GM19452 (cell line): ENCODE results near the gene TWIST2.

Source experiments
- ATAC-seq: cut with Tn5 transposase; IDR thresholded peaks from one replicate; pipeline ENCODE4 v1.9.1; 2021; ENCODE audit not compliant: unreplicated experiment

The TWIST2 gene

DNA sequence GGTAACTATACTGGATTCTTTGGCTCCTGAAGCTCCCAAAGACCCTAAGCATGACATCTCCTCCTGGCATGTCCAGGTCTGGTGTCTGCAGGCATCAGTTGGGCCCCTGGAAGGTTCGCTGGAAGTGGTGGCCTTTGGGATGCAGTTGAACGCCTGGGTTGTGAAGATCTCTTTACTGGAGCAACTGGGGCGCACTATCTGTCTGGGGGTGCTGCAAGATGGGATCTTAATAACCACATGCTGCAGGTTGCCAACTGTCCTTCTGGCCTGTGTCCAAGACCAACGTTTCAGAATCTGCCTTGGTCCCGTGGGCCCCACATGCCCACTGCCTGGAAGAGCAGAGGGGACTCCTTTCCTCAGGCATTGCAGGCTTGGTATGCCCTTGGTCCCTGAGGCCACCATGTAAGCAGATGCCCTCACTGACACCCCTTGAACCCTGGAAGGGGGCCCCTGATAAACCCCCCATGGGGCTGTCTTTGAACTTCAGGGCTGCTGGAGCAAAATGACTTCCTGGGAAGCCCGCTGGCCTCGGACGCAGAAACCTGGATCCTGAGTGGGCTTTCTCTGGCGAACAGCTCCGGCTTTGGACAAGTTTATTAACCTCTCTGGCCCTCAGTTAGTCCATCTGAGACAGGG is 101.9 kb downstream of the TWIST2 start:
- no peak for ATAC-seq

DNA sequence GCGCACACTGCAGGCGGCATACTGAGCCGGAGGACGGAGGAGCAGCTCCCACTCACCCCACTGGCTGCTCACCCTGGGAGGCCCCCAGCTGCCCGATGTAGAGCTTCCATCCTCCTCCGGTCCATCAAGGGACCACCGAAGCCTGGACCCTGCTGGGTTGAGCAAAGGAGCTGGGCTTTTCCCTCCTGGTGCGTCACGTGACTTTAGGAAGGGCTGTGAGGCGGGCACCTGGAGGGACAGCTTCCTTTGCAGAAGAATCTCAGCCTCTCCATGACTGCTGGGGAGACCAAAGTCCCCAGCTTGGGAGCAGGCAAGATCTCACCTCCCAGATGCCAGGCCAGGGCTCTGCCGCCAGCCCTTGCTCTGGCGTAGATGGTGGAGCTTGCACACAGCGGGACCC is 102.7 kb downstream of the TWIST2 start:
- no peak for ATAC-seq

DNA sequence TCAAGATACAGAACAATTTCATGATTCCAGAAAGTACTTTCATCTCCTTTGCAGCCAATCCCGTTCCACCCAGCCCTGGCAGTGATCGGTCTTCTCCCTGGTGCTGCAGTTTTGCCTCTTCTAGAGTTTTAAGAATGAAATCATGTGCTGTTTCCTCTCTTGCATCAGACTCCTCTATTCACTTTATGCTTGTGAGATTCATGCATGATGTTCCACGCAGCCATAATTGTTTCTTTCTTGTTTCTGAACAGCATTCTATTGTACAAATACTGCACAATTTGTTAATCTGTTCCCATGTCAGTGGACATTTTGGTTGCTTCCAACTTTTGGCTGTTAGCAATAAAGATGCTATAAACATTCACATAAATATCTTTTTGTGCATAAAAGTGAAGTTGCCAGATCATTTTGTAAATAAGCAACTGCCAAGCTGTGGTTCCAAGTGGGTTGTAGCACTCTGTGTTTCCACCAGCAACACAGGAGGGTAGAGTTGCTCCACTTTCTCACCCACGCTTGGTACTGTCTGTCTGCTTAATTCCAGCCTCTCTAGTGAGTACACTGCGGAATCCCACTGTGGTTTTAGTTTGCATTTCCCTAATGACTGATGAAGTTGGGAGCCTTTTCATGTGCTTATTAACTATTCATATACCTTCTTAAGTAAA is 104.5 kb downstream of the TWIST2 start:
- no peak for ATAC-seq

DNA sequence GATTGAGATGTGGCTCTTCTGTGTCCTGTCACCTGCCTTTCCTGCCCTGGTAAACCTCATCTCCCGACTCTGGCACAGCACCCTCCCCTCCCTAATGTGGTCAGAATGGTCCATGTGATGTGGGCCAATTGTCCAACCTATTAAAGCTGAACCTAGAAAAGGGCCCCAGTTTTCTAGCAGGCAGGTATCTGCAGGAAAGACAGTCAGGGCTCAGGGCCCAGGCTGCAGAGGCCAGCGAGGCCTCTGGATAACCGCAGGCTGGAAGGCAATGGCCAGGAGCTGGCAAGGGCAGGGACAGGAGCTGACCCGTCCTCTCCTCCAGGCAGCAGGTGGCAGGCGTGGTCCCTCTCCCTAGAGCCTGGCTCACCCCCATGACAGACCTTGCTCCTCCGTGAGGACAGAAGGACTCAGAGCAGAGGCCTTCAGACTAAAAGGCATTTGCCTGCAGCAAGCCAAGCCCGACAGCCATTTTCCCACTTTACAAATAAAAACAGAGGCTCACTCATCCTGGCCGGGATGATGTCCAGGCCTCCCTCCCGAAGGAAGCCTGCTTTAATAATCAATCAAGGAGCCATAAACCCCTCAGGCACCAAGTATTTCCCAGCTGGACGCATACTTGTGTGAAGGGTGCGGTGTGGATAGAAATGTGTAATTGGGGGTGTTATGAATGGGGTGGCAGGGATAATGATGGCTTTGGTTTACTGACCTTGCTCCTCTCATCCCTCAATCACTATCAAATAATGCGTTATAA is 107.1 kb downstream of the TWIST2 start:
- no peak for ATAC-seq

DNA sequence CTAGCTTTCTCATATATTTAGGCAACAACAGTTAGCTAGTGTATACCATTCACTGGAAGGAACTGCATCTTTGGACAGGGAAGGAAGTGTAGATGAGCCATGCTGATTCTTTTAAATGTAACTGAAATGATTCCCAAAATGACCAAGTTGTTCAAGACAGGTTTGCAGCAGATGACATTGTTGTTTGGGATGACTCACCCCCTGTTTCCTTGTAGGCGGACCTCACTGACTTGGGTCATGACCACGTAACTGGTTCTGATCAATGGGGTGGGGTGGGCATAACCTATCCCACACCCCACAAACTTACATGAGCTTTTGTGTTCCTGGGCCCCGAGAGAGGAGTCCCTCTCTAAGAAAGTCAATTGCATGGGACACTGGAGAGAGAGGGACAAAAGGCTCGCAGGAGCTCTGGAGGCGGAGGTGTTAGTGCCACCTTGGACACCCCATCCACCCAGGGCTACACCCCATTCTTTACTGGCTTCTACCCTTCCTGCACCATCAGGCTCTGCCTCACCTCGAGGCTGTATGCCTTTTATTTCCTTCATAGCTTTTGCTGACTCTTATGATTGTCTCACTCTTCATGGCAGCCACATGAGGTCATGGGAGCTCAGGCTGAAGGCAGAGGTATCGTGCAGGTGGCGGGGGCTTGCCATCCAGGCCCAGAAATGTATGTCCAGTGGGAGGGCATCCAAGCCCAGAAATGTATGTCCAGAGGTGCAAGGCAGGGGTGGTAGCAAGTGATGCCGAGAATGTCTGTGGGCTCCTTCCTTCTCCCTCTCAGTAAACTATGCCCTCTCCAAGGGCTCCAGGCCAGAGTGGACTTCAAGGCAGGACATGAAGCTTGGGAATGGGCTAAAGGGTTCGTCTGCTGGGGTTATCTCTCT is 108.0 kb downstream of the TWIST2 start:
- no peak for ATAC-seq

DNA sequence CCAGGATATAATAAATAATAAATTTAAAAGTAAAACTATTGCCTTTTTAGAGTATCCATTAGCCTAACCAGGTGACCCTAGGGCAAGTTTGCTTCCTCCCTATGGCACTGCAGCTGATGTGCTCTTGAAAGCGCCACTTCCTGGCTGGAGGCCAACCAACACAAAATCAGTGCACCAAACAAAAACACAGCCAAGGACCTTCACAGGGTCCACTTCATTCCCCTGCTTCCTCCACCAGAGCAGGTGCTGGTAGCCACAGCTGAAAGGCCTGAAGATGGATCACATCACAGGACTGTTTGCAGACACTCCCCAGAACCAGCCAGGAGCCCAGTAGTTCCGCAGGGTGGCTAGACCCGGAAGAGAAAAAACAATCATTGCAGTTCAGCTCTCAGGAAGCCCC is 108.8 kb downstream of the TWIST2 start:
- no peak for ATAC-seq
